K562 (cell line): ENCODE results near the gene GDAP1L1. TPM values are rescaled to one million over a fixed set of nuclear protein-coding genes. Genes with fewer than 3 reads are reported as not detected.

Experiments
- ATAC-seq: fragments of 200-7000 bp; cut with Tn5 transposase; 3 replicates; pipeline ENCODE4 v1.9.1; 2020; ENCODE audit warnings: moderate library complexity
- BruUV-seq: library from RNA; stranded (reverse); fragments of 400-500 nt; replicated peaks from 2 replicates; lab custom pipeline; 2021; lab: Mats Ljungman, UMichigan
- CTCF ChIA-PET: fragments of 300-600 bp; formaldehyde crosslinking; extraction: SDS; loops from one replicate; lab custom pipeline; 2021; ENCODE audit warnings: low intra/inter-chr PET ratio; lab: Yijun Ruan, JAX
- POLR2A ChIA-PET: fragments of 300-600, 350-650 bp; sonication (Branson Sonifier 250); formaldehyde crosslinking; extraction: SDS; loops from one replicate; lab custom pipeline; 2021; ENCODE audit warnings: antibody characterized with exemption, inconsistent platforms; lab: Yijun Ruan, JAX
- DNase-seq, 4 experiments: peaks; one replicate each; pipeline versions ENCODE4 v3.0.0 to v3.0.0-alpha.2; 2011 to 2018; ENCODE audit warnings: low spot score in 3 of 4, mixed read lengths in 3 of 4; ENCODE audit errors: extremely low read depth in 1 of 4
- FAIRE-seq: peaks from 2 replicates; lab custom pipeline; 2011; peaks lifted over from hg19 to GRCh38; lab: Jason Lieb, UNC
- H2AFZ ChIP-seq: 2 replicates; pipeline ENCODE4 v1.6.0; 2011; ENCODE audit warnings: low read depth, low read length, control low read depth, inconsistent platforms
- H3K27ac ChIP-seq: fragments of 200-600 bp; 3 replicates; pipeline ENCODE4 v1.8.0; 2011; ENCODE audit warnings: low read depth, mild to moderate bottlenecking, control low read depth, inconsistent platforms, low read length, moderate library complexity, mixed read lengths; ENCODE audit errors: extremely low read depth
- H3K27me3 ChIP-seq, 2 experiments: fragments of 300-600 bp in 1 of 2; 2 replicates in 1 of 2; 3 replicates in 1 of 2; pipeline versions ENCODE4 v1.6.0 to v1.8.0; 2011; ENCODE audit warnings: inconsistent platforms in 2 of 2, low read length in 2 of 2, mild to moderate bottlenecking in 1 of 2, mixed read lengths in 1 of 2, moderate library complexity in 1 of 2; ENCODE audit not compliant: control insufficient read depth in 2 of 2, insufficient read depth in 2 of 2
- H3K36me3 ChIP-seq: fragments of 300-600 bp; 3 replicates; pipeline ENCODE4 v1.8.0; 2011; ENCODE audit warnings: mild to moderate bottlenecking, low read length, inconsistent platforms; ENCODE audit not compliant: control insufficient read depth, insufficient read depth
- H3K4me1 ChIP-seq, 2 experiments: fragments of 200-600 bp in 1 of 2; replicated peaks in 1 of 2; 2 replicates in 1 of 2; 3 replicates in 1 of 2; pipeline versions ENCODE4 v1.5.1 to v1.8.0; 2011; ENCODE audit warnings: inconsistent platforms in 2 of 2, low read length in 2 of 2, mild to moderate bottlenecking in 1 of 2, mixed read lengths in 1 of 2, moderate library complexity in 1 of 2; ENCODE audit not compliant: control insufficient read depth in 2 of 2, insufficient read depth in 2 of 2
- H3K4me2 ChIP-seq: 2 replicates; pipeline ENCODE4 v1.6.1; 2011; ENCODE audit warnings: low read length, control low read depth, inconsistent platforms, mixed read lengths; ENCODE audit not compliant: insufficient read depth
- H3K4me3 ChIP-seq: fragments of 200-600 bp; sonication (generic), shearing (Covaris generic); 2 replicates; pipeline ENCODE4 v1.5.1; 2016; ENCODE audit warnings: control low read depth, inconsistent platforms
- H3K79me2 ChIP-seq: fragments of 200-600 bp; 3 replicates; pipeline ENCODE4 v1.8.0; 2011; ENCODE audit warnings: low read length, inconsistent platforms; ENCODE audit not compliant: control insufficient read depth, insufficient read depth
- H3K9ac ChIP-seq, 2 experiments: 2 replicates each; pipeline versions ENCODE4 v1.6.0 to v1.6.1; 2011; ENCODE audit warnings: low read depth in 2 of 2, low read length in 2 of 2, control low read depth in 1 of 2, inconsistent platforms in 1 of 2, mild to moderate bottlenecking in 1 of 2, mixed read lengths in 1 of 2; ENCODE audit not compliant: insufficient read depth in 1 of 2
- H3K9me1 ChIP-seq: one replicate; pipeline ENCODE4 v1.6.0; 2011; ENCODE audit warnings: inconsistent platforms, mild to moderate bottlenecking, low read length, moderate library complexity; ENCODE audit not compliant: control insufficient read depth, insufficient read depth
- H3K9me3 ChIP-seq: replicated peaks from 2 replicates; pipeline ENCODE4 v1.5.1; 2011; ENCODE audit warnings: low read depth, low read length, inconsistent platforms; ENCODE audit not compliant: control insufficient read depth, insufficient read depth
- H4K20me1 ChIP-seq: replicated peaks from 2 replicates; pipeline ENCODE4 v1.6.1; 2011; ENCODE audit warnings: low read length, inconsistent platforms, mixed read lengths; ENCODE audit not compliant: control insufficient read depth, insufficient read depth
- ARID1B ChIP-seq: fragments of 450-650 bp; IDR thresholded peaks from 2 replicates; pipeline ENCODE4 v1.6.1; 2016; ENCODE audit warnings: antibody characterized with exemption, mild to moderate bottlenecking, inconsistent platforms
- BACH1 ChIP-seq: fragments of 200-800 bp; sonication (Bioruptor generic); IDR thresholded peaks from 2 replicates; pipeline ENCODE4 v1.6.1; 2016; ENCODE audit warnings: missing genetic modification characterization, missing compliant biosample characterization
- C11orf30 ChIP-seq: fragments of 450-650 bp; IDR thresholded peaks from 2 replicates; pipeline ENCODE4 v1.6.1; 2016; ENCODE audit warnings: low read depth, mild to moderate bottlenecking
- DPF2 ChIP-seq: fragments of 450-650 bp; IDR thresholded peaks from 2 replicates; pipeline ENCODE4 v1.6.1; 2016
- EGR1 ChIP-seq: fragments of 450-650 bp; conservative IDR thresholded peaks from 2 replicates; pipeline ENCODE4 v1.6.1; 2017; ENCODE audit warnings: mild to moderate bottlenecking
- FOSL1 ChIP-seq: fragments of 200-800 bp; sonication (Bioruptor generic); conservative IDR thresholded peaks from 2 replicates; pipeline ENCODE4 v1.6.1; 2016; ENCODE audit warnings: missing genetic modification characterization, missing compliant biosample characterization
- NFE2L1 ChIP-seq: fragments of 450-650 bp; IDR thresholded peaks from 2 replicates; pipeline ENCODE4 v1.6.1; 2016; ENCODE audit warnings: missing genetic modification characterization, low read depth, mild to moderate bottlenecking, missing compliant biosample characterization, moderate library complexity, borderline replicate concordance
- SMARCA4 ChIP-seq: fragments of 450-650 bp; IDR thresholded peaks from 2 replicates; pipeline ENCODE4 v1.6.1; 2016
- SMARCC2 ChIP-seq: fragments of 450-650 bp; IDR thresholded peaks from 2 replicates; pipeline ENCODE4 v1.6.1; 2017; ENCODE audit warnings: antibody characterized with exemption, moderate library complexity, mild to moderate bottlenecking, low read depth
- SMARCE1 ChIP-seq: fragments of 450-650 bp; IDR thresholded peaks from 2 replicates; pipeline ENCODE4 v1.7.1; 2016; ENCODE audit warnings: mild to moderate bottlenecking
- STAT5A ChIP-seq: IDR thresholded peaks from 2 replicates; pipeline ENCODE4 v1.6.1; 2012; ENCODE audit warnings: low read length, inconsistent platforms, borderline replicate concordance
- ZFP1 ChIP-seq: fragments of 450-650 bp; formaldehyde crosslinking; IDR thresholded peaks from 2 replicates; pipeline ENCODE4 v1.4.0; 2020; ENCODE audit warnings: mild to moderate bottlenecking, mixed read lengths
- ZNF316 ChIP-seq: fragments of 450-650 bp; IDR thresholded peaks from 2 replicates; pipeline ENCODE4 v1.6.1; 2016
- WGBS: fragments of 100-300 bp; shearing (Covaris generic); methylation state at CpG from one replicate; pipeline ENCODE4 v1.1.6; 2016; ENCODE audit warnings: low coverage, mixed read lengths; ENCODE audit not compliant: insufficient coverage; ENCODE audit errors: missing lambda C conversion rate; 5-methylcytosine and 5-hydroxymethylcytosine counted together
- in situ Hi-C: fragments of 300-500 bp; cut with MboI; formaldehyde crosslinking; loops from 4 replicates; pipeline ENCODE4 v1.15.0; 2018; ENCODE audit warnings: inconsistent platforms, mixed read lengths
- intact Hi-C: fragments of 100-400 bp; cut with micrococcal nuclease; formaldehyde crosslinking; loops from 2 replicates; pipeline ENCODE4 v1.14.2; 2022
- polyA plus RNA-seq, 8 experiments: library from polyadenylated mRNA; depleted of rRNA in 4 of 8; stranded (reverse) in 5 of 8; unstranded in 3 of 8; fragments of >200 nt; fragmentation: Nextera tagmentation in 2 of 8; fragmentation: Illumina TruSeq in 1 of 8; extraction: Ambion mirVana in 2 of 8; extraction: Trizol in 1 of 8; gene quantifications; 2 replicates each; pipeline versions ENCODE4 v1.2.1 to v1.2.3, GENCODE V29; 2011 to 2014; ENCODE audit warnings: inconsistent platforms in 1 of 8, missing spikeins in 1 of 8
- total RNA-seq, 7 experiments: library from RNA; depleted of rRNA in 6 of 7; stranded (reverse); fragments of >200 nt in 6 of 7; fragmentation: Illumina TruSeq in 2 of 7; extraction: Trizol in 2 of 7; gene quantifications; 2 replicates each; pipeline versions ENCODE4 v1.2.1 to v1.2.3, GENCODE V29; 2011 to 2021; ENCODE audit warnings: low replicate concordance in 1 of 7
- TF ChIP-seq, protein P1 (sequence below), 2 experiments: fragments of 450-650 bp in 1 of 2; sonication (generic) in 1 of 2; formaldehyde crosslinking in 1 of 2; IDR thresholded peaks in 1 of 2; conservative IDR thresholded peaks in 1 of 2; 2 replicates each; pipeline versions ENCODE4 v1.6.1 to v1.8.1; 2016 to 2023; ENCODE audit warnings: mild to moderate bottlenecking in 2 of 2, moderate library complexity in 2 of 2, inconsistent platforms in 1 of 2, missing genetic modification reagents in 1 of 2
- TF ChIP-seq, protein P2 (sequence below): fragments of 450-650 bp; IDR thresholded peaks from 2 replicates; pipeline ENCODE4 v1.6.1; 2017; ENCODE audit warnings: antibody characterized with exemption, mild to moderate bottlenecking
- TF ChIP-seq, protein P3 (sequence below): IDR thresholded peaks from 2 replicates; pipeline ENCODE4 v1.6.1; 2012; ENCODE audit warnings: low read depth, low read length, improper control_type of control experiment, borderline replicate concordance

GDAP1L1 gene
- total and polyA plus RNA-seq, 9 of the 15 experiments (the other 6 are each of a cell fraction or from before 2014, with no cell fraction given): 0.06 to 0.40 (median 0.19) TPM; not detected in 5

DNA sequence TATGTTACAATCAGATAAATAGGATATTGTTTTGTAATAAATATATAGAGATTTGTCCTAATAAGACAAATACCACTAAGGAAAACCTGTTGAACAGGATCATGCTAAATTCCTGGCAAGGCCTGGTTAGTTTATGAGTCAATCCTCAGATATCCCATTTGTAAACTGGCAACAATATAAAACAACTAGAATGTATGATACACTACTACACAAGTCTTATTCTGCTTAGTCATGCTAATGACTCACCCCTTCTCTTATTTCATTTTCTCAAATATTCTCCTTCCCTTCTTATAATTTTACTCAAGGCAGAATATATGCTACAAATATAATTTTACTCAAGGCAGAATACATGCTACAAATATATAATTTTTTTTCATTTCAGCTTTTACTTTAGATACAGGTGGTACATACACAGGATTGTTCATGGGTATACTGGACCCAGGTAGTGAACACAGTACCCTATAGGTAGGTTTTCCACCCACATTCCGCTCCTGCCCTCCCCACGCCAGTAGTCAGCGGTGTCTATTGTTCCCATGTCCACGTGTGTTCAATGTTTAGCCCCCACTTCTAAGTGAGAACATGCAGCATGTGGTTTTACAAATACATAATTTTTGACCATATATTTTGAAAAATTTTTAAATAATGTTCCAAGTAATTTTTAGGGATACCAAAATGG, 42.8 kb upstream of the GDAP1L1 start:
- no peak overlapping the region for H3K9ac ChIP-seq
- 66% methylated on average over 4 of the region's 4 CpGs for WGBS
- TF ChIP-seq ZFP1 (no peak), EGR1 (no peak), SMARCA4 (peak; percentile 90), STAT5A (no peak), ARID1B (peak; percentile 79), SMARCE1 (peak; percentile 76), NFE2L1 (peak; percentile 91), DPF2 (peak; percentile 86), ZNF316 (peak; percentile 98), FOSL1 (peak; percentile 92), C11orf30 (peak; percentile 95), SMARCC2 (peak; percentile 79), BACH1 (tag) (peak; percentile 94)
- TF ChIP-seq, protein P1, sequence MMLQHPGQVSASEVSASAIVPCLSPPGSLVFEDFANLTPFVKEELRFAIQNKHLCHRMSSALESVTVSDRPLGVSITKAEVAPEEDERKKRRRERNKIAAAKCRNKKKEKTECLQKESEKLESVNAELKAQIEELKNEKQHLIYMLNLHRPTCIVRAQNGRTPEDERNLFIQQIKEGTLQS (IDR thresholded peaks at IDR 0.05): peak; percentile 97
- TF ChIP-seq, protein P1 (CRISPR knock-in tag; conservative IDR thresholded peaks at IDR 0.05): 0 out of 2 replicates have a peak, but pooled peaks have one; percentile 23
- TF ChIP-seq, protein P2, sequence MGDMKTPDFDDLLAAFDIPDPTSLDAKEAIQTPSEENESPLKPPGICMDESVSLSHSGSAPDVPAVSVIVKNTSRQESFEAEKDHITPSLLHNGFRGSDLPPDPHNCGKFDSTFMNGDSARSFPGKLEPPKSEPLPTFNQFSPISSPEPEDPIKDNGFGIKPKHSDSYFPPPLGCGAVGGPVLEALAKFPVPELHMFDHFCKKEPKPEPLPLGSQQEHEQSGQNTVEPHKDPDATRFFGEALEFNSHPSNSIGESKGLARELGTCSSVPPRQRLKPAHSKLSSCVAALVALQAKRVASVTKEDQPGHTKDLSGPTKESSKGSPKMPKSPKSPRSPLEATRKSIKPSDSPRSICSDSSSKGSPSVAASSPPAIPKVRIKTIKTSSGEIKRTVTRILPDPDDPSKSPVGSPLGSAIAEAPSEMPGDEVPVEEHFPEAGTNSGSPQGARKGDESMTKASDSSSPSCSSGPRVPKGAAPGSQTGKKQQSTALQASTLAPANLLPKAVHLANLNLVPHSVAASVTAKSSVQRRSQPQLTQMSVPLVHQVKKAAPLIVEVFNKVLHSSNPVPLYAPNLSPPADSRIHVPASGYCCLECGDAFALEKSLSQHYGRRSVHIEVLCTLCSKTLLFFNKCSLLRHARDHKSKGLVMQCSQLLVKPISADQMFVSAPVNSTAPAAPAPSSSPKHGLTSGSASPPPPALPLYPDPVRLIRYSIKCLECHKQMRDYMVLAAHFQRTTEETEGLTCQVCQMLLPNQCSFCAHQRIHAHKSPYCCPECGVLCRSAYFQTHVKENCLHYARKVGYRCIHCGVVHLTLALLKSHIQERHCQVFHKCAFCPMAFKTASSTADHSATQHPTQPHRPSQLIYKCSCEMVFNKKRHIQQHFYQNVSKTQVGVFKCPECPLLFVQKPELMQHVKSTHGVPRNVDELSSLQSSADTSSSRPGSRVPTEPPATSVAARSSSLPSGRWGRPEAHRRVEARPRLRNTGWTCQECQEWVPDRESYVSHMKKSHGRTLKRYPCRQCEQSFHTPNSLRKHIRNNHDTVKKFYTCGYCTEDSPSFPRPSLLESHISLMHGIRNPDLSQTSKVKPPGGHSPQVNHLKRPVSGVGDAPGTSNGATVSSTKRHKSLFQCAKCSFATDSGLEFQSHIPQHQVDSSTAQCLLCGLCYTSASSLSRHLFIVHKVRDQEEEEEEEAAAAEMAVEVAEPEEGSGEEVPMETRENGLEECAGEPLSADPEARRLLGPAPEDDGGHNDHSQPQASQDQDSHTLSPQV: peak; percentile 48
- TF ChIP-seq, protein P3, sequence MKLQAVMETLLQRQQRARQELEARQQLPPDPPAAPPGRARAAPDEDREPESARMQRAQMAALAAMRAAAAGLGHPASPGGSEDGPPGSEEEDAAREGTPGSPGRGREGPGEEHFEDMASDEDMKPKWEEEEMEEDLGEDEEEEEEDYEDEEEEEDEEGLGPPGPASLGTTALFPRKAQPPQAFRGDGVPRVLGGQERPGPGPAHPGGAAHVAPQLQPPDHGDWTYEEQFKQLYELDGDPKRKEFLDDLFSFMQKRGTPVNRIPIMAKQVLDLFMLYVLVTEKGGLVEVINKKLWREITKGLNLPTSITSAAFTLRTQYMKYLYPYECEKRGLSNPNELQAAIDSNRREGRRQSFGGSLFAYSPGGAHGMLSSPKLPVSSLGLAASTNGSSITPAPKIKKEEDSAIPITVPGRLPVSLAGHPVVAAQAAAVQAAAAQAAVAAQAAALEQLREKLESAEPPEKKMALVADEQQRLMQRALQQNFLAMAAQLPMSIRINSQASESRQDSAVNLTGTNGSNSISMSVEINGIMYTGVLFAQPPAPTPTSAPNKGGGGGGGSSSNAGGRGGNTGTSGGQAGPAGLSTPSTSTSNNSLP: 0 out of 2 replicates have a peak, but pooled peaks have one; percentile 45

More for the DNA sequence above, 42.8 kb upstream of the GDAP1L1 start:
- DNase-seq: peak in 3 of 4 experiments; percentile 30 to 43 (median 34)
- no peaks in the 10 kb centered on the region for H3K9me1 ChIP-seq
- peak; percentile 72 for ATAC-seq
- peaks cover 37% of the 10 kb centered on the region for H3K79me2 ChIP-seq
- ChIA-PET POLR2A (no interaction called here), CTCF (no interaction called here)
- H3K9me3 ChIP-seq: no peaks in the 10 kb centered on the region
- no peaks in the 10 kb centered on the region for H4K20me1 ChIP-seq
- FAIRE-seq: no peak
- H3K36me3 ChIP-seq: peaks cover 61% of the 10 kb centered on the region
- no TSS peak for BruUV-seq
- intact Hi-C loops: no loop called here
- no peak overlapping the region; the same call in 1 of the 2 replicates for H2AFZ ChIP-seq
- H3K4me1 ChIP-seq: peaks cover 13 to 22% of the 10 kb centered on the region in 2 experiments
- H3K4me2 ChIP-seq: peak overlapping the region; percentile 39; the same call in 1 of the 2 replicates
- in situ Hi-C loops: no loop called here
- H3K4me3 ChIP-seq: no peak overlapping the region
- no peaks in the 10 kb centered on the region for H3K27me3 ChIP-seq
- peak overlapping the region; percentile 75; the same call in 2 of the 3 replicates for H3K27ac ChIP-seq
